Measurements from ENCODE around the gene RPAP3.

RPAP3 gene

DNA sequence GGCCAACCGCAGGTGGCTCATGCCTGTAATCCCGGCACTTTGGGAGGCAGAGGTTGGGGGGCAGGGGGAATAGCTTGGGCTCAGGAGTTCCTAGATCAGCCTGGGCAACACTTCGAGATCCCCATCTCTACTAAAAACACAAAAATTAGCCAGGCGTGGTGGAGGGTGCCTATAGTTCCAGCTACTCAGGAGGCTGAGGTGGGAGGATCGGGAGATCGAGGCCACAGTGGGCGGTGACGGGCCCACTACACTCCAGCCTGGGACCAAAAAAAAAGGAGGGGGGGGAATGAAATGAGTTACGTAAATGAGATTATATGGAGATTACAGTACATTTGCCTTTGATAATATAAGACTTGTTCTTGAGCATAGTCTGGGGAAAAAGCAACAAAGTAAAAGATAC, 1.1 kb downstream of the RPAP3 start:
- Histone ChIP-seq H3K4me3 (ENCODE audit: low read length, poor library complexity, severe bottlenecking) (peak overlapping the region; percentile 79), H3K79me2 (ENCODE audit: insufficient read depth, low read length) (peaks cover 75% of the 10 kb centered on the region)

GRCh38 chr12:47700263-47700662, 5.6 kb downstream of the RPAP3 start:
- H3K9me2 ChIP-seq (replicated peaks; ENCODE audit: low read depth, low read length), result no peaks in the 10 kb centered on the region
- peaks cover 49% of the 10 kb centered on the region for H3K4me1 ChIP-seq (ENCODE audit: insufficient read depth, low read length, poor library complexity, severe bottlenecking)
- H2AFZ ChIP-seq (ENCODE audit: low read length), result no peak overlapping the region
- no peaks in the 10 kb centered on the region for H3K9me3 ChIP-seq (ENCODE audit: insufficient read depth, low read depth, low read length)
- no peaks in the 10 kb centered on the region for H3K27me3 ChIP-seq (ENCODE audit: insufficient read depth, low read length, poor library complexity, severe bottlenecking)
- no peak for TF ChIP-seq CTCF (conservative IDR thresholded peaks at IDR 0.05; ENCODE audit: low read length)
- TF ChIP-seq EZH2phosphoT487 (IDR thresholded peaks at IDR 0.05; ENCODE audit: borderline replicate concordance), result no peak
- peaks cover 60% of the 10 kb centered on the region for H3K79me2 ChIP-seq (ENCODE audit: insufficient read depth, low read length)
- peak overlapping the region; percentile 81 for H3K4me2 ChIP-seq (ENCODE audit: low read depth, low read length, poor library complexity, severe bottlenecking)
- no peaks in the 10 kb centered on the region for H3F3A ChIP-seq (ENCODE audit: low read depth)
- H4K20me1 ChIP-seq (ENCODE audit: insufficient read depth, low read length, poor library complexity, severe bottlenecking), result peaks cover 28% of the 10 kb centered on the region
- H3K36me3 ChIP-seq (ENCODE audit: insufficient read depth, low read length), result peaks cover 15% of the 10 kb centered on the region
- H3K4me3 ChIP-seq (ENCODE audit: low read length, poor library complexity, severe bottlenecking), result peak overlapping the region; percentile 30
- peak overlapping the region; percentile 9 for H3K9ac ChIP-seq (ENCODE audit: low read depth, low read length, poor library complexity, severe bottlenecking)

More for the DNA sequence above, 1.1 kb downstream of the RPAP3 start:
- TF ChIP-seq CTCF (conservative IDR thresholded peaks at IDR 0.05; ENCODE audit: low read length), result no peak
- no peak for TF ChIP-seq EZH2phosphoT487 (IDR thresholded peaks at IDR 0.05; ENCODE audit: borderline replicate concordance)
- peaks cover 29% of the 10 kb centered on the region for H4K20me1 ChIP-seq (ENCODE audit: insufficient read depth, low read length, poor library complexity, severe bottlenecking)
- H3F3A ChIP-seq (ENCODE audit: low read depth), result no peaks in the 10 kb centered on the region
- H3K9me2 ChIP-seq (replicated peaks; ENCODE audit: low read depth, low read length), result no peaks in the 10 kb centered on the region
- no peaks in the 10 kb centered on the region for H3K27me3 ChIP-seq (ENCODE audit: insufficient read depth, low read length, poor library complexity, severe bottlenecking)
- H3K9ac ChIP-seq (ENCODE audit: low read depth, low read length, poor library complexity, severe bottlenecking), result peak overlapping the region; percentile 84
- no peaks in the 10 kb centered on the region; the same call in 1 of the 2 replicates for H3K36me3 ChIP-seq (ENCODE audit: insufficient read depth, low read length)
- no peak overlapping the region for H2AFZ ChIP-seq (ENCODE audit: low read length)
- H3K9me3 ChIP-seq (ENCODE audit: insufficient read depth, low read depth, low read length), result no peaks in the 10 kb centered on the region
- peaks cover 76% of the 10 kb centered on the region for H3K4me1 ChIP-seq (ENCODE audit: insufficient read depth, low read length, poor library complexity, severe bottlenecking)
- H3K4me2 ChIP-seq (ENCODE audit: low read depth, low read length, poor library complexity, severe bottlenecking), result peak overlapping the region; percentile 81

DNA sequence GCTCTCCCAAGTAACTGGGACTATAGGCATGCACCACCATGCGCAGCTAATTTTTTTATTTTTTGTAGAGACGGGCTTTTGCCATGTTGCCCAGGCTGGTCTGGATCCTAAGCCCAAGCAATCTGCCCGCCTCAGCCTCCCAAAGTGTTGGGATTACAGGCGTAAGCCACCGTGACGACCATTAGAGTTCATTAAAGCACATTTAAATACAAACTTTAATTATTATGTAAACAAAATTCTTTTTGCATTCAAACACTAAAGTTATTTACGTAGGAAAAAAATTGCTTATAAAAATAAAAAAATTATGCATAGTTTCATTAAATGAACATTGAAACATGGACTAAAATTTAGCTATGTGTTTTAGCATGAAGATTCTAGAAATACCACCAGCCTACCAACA, 7.2 kb downstream of the RPAP3 start:
- Histone ChIP-seq H3K4me2 (ENCODE audit: low read depth, low read length, poor library complexity, severe bottlenecking) (no peak overlapping the region), H3F3A (ENCODE audit: low read depth) (no peaks in the 10 kb centered on the region), H3K4me3 (ENCODE audit: low read length, poor library complexity, severe bottlenecking) (no peak overlapping the region), H3K36me3 (ENCODE audit: insufficient read depth, low read length) (peaks cover 27% of the 10 kb centered on the region), H3K9ac (ENCODE audit: low read depth, low read length, poor library complexity, severe bottlenecking) (no peak overlapping the region), H3K9me3 (ENCODE audit: insufficient read depth, low read depth, low read length) (no peaks in the 10 kb centered on the region), H3K27me3 (ENCODE audit: insufficient read depth, low read length, poor library complexity, severe bottlenecking) (no peaks in the 10 kb centered on the region), H3K79me2 (ENCODE audit: insufficient read depth, low read length) (peaks cover 44% of the 10 kb centered on the region), H4K20me1 (ENCODE audit: insufficient read depth, low read length, poor library complexity, severe bottlenecking) (peaks cover 21% of the 10 kb centered on the region), H3K4me1 (ENCODE audit: insufficient read depth, low read length, poor library complexity, severe bottlenecking) (peaks cover 40% of the 10 kb centered on the region), H3K9me2 (replicated peaks; ENCODE audit: low read depth, low read length) (no peaks in the 10 kb centered on the region), H2AFZ (ENCODE audit: low read length) (no peak overlapping the region)
- no peak for TF ChIP-seq CTCF (conservative IDR thresholded peaks at IDR 0.05; ENCODE audit: low read length)
- no peak for TF ChIP-seq EZH2phosphoT487 (IDR thresholded peaks at IDR 0.05; ENCODE audit: borderline replicate concordance)
